ENCODE results near the gene OBSL1.

Gene OBSL1

DNA sequence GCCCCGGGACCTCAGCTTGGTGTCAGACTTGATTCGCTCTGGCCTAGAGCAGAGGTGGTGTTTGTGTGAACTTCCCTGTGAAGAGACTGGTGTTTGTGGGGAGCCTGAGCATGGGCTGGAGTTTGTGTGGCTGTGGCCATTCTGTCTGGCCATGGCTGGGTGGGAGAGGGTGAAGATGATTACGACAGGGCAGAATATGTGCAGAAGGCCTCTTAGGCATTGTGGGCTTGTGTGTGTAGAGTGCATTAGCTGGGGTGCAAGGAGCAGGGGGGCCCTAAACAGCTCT lies 10.5 kb downstream of the OBSL1 start:
- H3K9me2 ChIP-seq (replicated peaks; ENCODE audit: low read depth, low read length): no peaks in the 10 kb centered on the region
- no peaks in the 10 kb centered on the region for H4K20me1 ChIP-seq (ENCODE audit: insufficient read depth, low read length, poor library complexity, severe bottlenecking)
- H3K36me3 ChIP-seq (ENCODE audit: insufficient read depth, low read length): no peaks in the 10 kb centered on the region
- no peak overlapping the region for H3K9ac ChIP-seq (ENCODE audit: low read depth, low read length, poor library complexity, severe bottlenecking)
- no peaks in the 10 kb centered on the region for H3K9me3 ChIP-seq (ENCODE audit: insufficient read depth, low read depth, low read length)
- H3F3A ChIP-seq (ENCODE audit: low read depth): no peaks in the 10 kb centered on the region
- no peaks in the 10 kb centered on the region for H3K27me3 ChIP-seq (ENCODE audit: insufficient read depth, low read length, poor library complexity, severe bottlenecking)
- no peaks in the 10 kb centered on the region for H3K79me2 ChIP-seq (ENCODE audit: insufficient read depth, low read length)
- TF ChIP-seq CTCF (conservative IDR thresholded peaks at IDR 0.05; ENCODE audit: low read length) (no peak), EZH2phosphoT487 (IDR thresholded peaks at IDR 0.05; ENCODE audit: borderline replicate concordance) (no peak)
- H3K4me2 ChIP-seq (ENCODE audit: low read depth, low read length, poor library complexity, severe bottlenecking): no peak overlapping the region
- peaks cover 3% of the 10 kb centered on the region for H3K4me1 ChIP-seq (ENCODE audit: insufficient read depth, low read length, poor library complexity, severe bottlenecking)
- no peak overlapping the region for H2AFZ ChIP-seq (ENCODE audit: low read length)
- no peak overlapping the region for H3K4me3 ChIP-seq (ENCODE audit: low read length, poor library complexity, severe bottlenecking)

DNA sequence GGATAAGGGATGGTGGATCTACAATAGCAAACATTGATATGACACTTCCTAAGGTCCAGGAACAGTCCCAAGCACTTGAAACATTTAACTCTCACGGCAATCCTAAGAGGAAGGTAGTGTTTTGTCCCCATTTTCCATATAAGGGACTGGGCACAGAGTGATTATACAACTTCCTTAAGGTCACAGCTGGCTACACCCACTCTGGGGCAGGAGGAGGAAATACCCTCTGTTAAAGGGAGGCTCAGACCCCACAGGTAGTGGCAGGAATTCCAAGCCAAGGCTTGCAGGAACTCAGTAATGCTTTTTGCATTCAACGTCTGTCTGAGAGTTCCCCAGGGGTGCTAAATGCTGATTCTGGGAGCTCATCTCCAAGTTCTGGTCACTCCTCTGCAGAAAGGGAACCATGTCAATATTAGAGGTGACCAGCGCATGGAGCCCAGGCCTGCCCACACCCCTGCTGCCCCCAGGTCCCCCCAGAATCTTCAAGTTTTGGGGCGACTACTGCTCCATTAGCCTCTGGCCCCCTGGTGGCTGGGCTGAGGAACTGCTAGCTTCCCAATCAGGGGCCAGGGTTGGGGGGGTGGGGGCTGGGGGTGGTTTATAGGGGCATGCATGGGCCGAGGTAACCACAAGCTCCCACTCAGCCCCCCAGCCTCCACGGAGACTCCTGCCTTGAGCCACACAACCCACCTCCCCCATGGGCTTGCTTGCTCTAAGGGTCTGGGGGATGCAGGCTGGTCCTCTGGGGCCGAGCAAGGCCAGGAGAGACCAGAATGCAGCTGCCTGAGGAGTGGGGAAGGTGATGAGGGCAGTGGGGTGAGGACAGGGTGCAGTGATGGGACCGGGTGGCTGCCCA lies 11.1 kb downstream of the OBSL1 start:
- no peak for TF ChIP-seq EZH2phosphoT487 (IDR thresholded peaks at IDR 0.05; ENCODE audit: borderline replicate concordance)
- peak; percentile 70 for TF ChIP-seq CTCF (conservative IDR thresholded peaks at IDR 0.05; ENCODE audit: low read length)
- H3K36me3 ChIP-seq (ENCODE audit: insufficient read depth, low read length): no peaks in the 10 kb centered on the region
- no peak overlapping the region for H2AFZ ChIP-seq (ENCODE audit: low read length)
- H3K4me1 ChIP-seq (ENCODE audit: insufficient read depth, low read length, poor library complexity, severe bottlenecking): peaks cover 3% of the 10 kb centered on the region
- no peaks in the 10 kb centered on the region for H3K9me2 ChIP-seq (replicated peaks; ENCODE audit: low read depth, low read length)
- H3K9me3 ChIP-seq (ENCODE audit: insufficient read depth, low read depth, low read length): no peaks in the 10 kb centered on the region
- H3K4me2 ChIP-seq (ENCODE audit: low read depth, low read length, poor library complexity, severe bottlenecking): no peak overlapping the region
- H4K20me1 ChIP-seq (ENCODE audit: insufficient read depth, low read length, poor library complexity, severe bottlenecking): no peaks in the 10 kb centered on the region
- no peaks in the 10 kb centered on the region for H3K79me2 ChIP-seq (ENCODE audit: insufficient read depth, low read length)
- H3K4me3 ChIP-seq (ENCODE audit: low read length, poor library complexity, severe bottlenecking): no peak overlapping the region
- no peaks in the 10 kb centered on the region for H3K27me3 ChIP-seq (ENCODE audit: insufficient read depth, low read length, poor library complexity, severe bottlenecking)
- no peaks in the 10 kb centered on the region for H3F3A ChIP-seq (ENCODE audit: low read depth)
- H3K9ac ChIP-seq (ENCODE audit: low read depth, low read length, poor library complexity, severe bottlenecking): no peak overlapping the region

GRCh38 chr2:219559156-219559915 lies 12.0 kb downstream of the OBSL1 start:
- Histone ChIP-seq H3K4me2 (ENCODE audit: low read depth, low read length, poor library complexity, severe bottlenecking) (no peak overlapping the region), H2AFZ (ENCODE audit: low read length) (no peak overlapping the region), H4K20me1 (ENCODE audit: insufficient read depth, low read length, poor library complexity, severe bottlenecking) (no peaks in the 10 kb centered on the region), H3K9me2 (replicated peaks; ENCODE audit: low read depth, low read length) (no peaks in the 10 kb centered on the region), H3F3A (ENCODE audit: low read depth) (no peaks in the 10 kb centered on the region), H3K79me2 (ENCODE audit: insufficient read depth, low read length) (no peaks in the 10 kb centered on the region), H3K36me3 (ENCODE audit: insufficient read depth, low read length) (no peaks in the 10 kb centered on the region), H3K9ac (ENCODE audit: low read depth, low read length, poor library complexity, severe bottlenecking) (no peak overlapping the region), H3K9me3 (ENCODE audit: insufficient read depth, low read depth, low read length) (no peaks in the 10 kb centered on the region), H3K4me3 (ENCODE audit: low read length, poor library complexity, severe bottlenecking) (no peak overlapping the region), H3K27me3 (ENCODE audit: insufficient read depth, low read length, poor library complexity, severe bottlenecking) (no peaks in the 10 kb centered on the region), H3K4me1 (ENCODE audit: insufficient read depth, low read length, poor library complexity, severe bottlenecking) (peaks cover 3% of the 10 kb centered on the region)
- TF ChIP-seq CTCF (conservative IDR thresholded peaks at IDR 0.05; ENCODE audit: low read length) (no peak), EZH2phosphoT487 (IDR thresholded peaks at IDR 0.05; ENCODE audit: borderline replicate concordance) (no peak)
